K562 (cell line): ENCODE data around the gene SECISBP2.

Source experiments
- CREB1 ChIP-seq, 2 experiments: sonication (generic) in 1 of 2; formaldehyde crosslinking in 1 of 2; IDR thresholded peaks; 2 replicates each; pipeline versions ENCODE4 v1.6.1 to v1.8.0; 2012 to 2022; ENCODE audit warnings: inconsistent platforms in 1 of 2, mild to moderate bottlenecking in 1 of 2, missing genetic modification reagents in 1 of 2, moderate library complexity in 1 of 2
- GTF3C2 ChIP-seq: IDR thresholded peaks from 3 replicates; pipeline ENCODE4 v1.6.1; 2011; ENCODE audit warnings: borderline replicate concordance, mild to moderate bottlenecking, moderate library complexity; ENCODE audit not compliant: insufficient read length; ENCODE audit errors: extremely low read depth
- POLR2A ChIP-seq: fragments of 450-650 bp; conservative IDR thresholded peaks from 2 replicates; pipeline ENCODE4 v1.6.1; 2016
- TBP ChIP-seq: optimal IDR thresholded peaks from 2 replicates; pipeline ENCODE3; 2011; ENCODE audit warnings: low read depth, low read length, improper control_type of control experiment
- ZNF274 ChIP-seq: IDR thresholded peaks from 2 replicates; pipeline ENCODE4 v1.6.1; 2011; ENCODE audit warnings: low read depth, mild to moderate bottlenecking, low read length, moderate library complexity, borderline replicate concordance

DNA sequence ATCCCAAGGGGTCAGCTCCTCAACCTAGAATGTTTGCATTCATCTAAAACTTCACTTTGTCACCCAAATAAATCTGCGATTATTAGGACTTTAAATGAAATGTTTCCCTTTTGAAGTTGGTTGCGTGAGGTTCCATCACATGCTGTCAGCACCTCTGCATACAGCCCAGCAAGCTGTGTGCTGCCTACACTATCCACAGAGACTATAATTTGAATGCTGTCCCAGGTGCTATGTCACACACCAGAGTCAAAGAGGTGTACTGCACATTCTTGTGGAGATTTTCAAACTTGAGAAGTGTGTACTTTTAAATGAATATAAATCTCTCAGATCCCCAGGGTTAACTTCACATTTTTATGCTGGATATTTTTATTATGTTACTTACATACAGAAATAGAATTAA lies 26.6 kb upstream of the SECISBP2 start:
- TF ChIP-seq CREB1 (IDR thresholded peaks at IDR 0.05) (no peak), CREB1 (CRISPR knock-in tag; IDR thresholded peaks at IDR 0.05) (no peak), GTF3C2 (no peak), POLR2A (no peak), ZNF274 (no peak), TBP (no peak)
